Measurements from ENCODE around the gene KLRC3. TPM values are rescaled to one million over a fixed set of nuclear protein-coding genes. Genes with fewer than 3 reads are reported as not detected.
"Not testable (repeated sequence)": the region's sequence is repeated elsewhere in the genome, so short reads cannot be mapped to it uniquely, and the experiment has no call there.

Gene KLRC3
- total RNA-seq (not detected), polyA plus RNA-seq (not detected)

DNA sequence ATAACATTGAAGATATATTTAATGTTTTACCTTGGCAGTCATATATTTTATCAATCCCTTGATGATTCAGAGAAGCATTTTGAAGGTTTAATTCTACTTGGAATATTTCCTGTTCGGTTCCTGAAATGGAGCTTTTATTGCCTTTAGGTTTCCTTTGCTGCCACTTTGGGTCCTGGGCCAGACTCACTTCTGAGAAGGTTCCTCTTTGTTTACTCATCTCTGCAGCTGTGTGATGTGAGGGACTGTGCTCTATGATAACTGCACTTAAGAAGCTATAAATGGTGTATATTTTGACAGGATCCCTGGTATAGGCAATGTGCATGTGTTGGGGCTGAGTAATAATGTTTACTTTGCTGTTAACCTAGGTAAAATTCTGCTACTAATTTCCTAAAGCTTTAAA, at the start of gene KLRC3:
TSS of gene KLRC3 (minus strand) at position 262 of the 400 bp plus-strand sequence. CDS start at position 217, 45 bp downstream.
- H3K4me3 ChIP-seq; H3K27ac ChIP-seq; intact Hi-C loops (cut with DNase I); FAIRE-seq; H3K4me1 ChIP-seq; H3K36me3 ChIP-seq; H3K9me3 ChIP-seq; ATAC-seq; H3K27me3 ChIP-seq; DNase-seq: not testable (repeated sequence)
- WGBS, 2 donors, result 45 to 71% methylated on average over 1 of the region's 1 CpG

DNA sequence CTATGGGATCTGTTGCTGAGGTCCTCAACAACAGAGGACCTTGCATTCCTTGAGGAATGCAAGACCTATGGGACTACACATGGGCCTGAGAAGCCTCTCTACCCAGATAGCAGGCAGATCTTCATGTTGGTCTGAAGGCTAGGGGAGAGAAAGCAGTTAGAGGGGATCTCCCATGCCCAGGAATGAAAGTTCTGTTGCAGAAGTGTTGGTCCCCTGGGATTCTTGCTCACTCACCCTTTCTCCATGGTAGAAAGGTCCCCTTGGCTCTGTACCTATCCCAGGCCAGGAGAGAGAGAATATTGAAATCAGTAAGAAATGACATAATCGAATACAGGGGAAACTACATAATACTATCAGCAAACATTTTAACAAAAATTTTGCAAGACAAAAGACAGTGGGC, 49.3 kb upstream of the KLRC3 start:
- WGBS, 2 donors, result 71 to 72% methylated on average over 1 of the region's 1 CpG

DNA sequence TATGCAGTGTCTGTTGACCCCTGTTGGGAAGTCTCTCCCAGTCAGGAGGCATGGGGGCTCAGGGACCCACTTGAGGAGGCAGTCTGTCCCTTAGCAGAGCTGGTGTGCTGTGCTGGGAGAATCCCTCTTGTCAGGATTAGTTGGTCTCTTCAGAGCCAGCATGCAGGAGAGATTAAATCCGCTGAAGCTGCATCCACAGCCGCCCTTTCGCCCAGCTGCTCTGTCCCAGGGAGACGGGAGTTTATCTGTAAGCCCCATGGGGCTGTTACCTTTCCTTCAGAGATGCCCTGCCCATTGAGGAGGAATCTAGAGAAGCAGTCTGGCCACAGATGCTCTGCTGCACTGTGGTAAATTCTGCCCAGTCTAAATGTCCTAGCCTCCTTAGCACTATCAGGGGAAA, 45.9 kb upstream of the KLRC3 start:
- DNase-seq, result no peak
- Histone ChIP-seq H3K27ac (no peak overlapping the region), H3K36me3 (no peaks in the 10 kb centered on the region), H3K4me3 (no peak overlapping the region), H3K4me1 (no peaks in the 10 kb centered on the region), H3K27me3 (no peaks in the 10 kb centered on the region), H3K9me3 (no peaks in the 10 kb centered on the region)
- no peak for FAIRE-seq
- TF ChIP-seq, protein P1, sequence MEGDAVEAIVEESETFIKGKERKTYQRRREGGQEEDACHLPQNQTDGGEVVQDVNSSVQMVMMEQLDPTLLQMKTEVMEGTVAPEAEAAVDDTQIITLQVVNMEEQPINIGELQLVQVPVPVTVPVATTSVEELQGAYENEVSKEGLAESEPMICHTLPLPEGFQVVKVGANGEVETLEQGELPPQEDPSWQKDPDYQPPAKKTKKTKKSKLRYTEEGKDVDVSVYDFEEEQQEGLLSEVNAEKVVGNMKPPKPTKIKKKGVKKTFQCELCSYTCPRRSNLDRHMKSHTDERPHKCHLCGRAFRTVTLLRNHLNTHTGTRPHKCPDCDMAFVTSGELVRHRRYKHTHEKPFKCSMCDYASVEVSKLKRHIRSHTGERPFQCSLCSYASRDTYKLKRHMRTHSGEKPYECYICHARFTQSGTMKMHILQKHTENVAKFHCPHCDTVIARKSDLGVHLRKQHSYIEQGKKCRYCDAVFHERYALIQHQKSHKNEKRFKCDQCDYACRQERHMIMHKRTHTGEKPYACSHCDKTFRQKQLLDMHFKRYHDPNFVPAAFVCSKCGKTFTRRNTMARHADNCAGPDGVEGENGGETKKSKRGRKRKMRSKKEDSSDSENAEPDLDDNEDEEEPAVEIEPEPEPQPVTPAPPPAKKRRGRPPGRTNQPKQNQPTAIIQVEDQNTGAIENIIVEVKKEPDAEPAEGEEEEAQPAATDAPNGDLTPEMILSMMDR (IDR thresholded peaks at IDR 0.05), result no peak
- no peak for ATAC-seq
- intact Hi-C loops (cut with DNase I), result no loop called here
- 64 to 65% methylated on average over 4 of the region's 4 CpGs for WGBS, 2 donors

More for the DNA sequence above, 49.3 kb upstream of the KLRC3 start:
- Histone ChIP-seq H3K36me3 (no peaks in the 10 kb centered on the region), H3K27ac (no peak overlapping the region), H3K27me3 (no peaks in the 10 kb centered on the region), H3K9me3 (no peaks in the 10 kb centered on the region), H3K4me3 (no peak overlapping the region), H3K4me1 (no peaks in the 10 kb centered on the region)
- TF ChIP-seq, protein P1 (IDR thresholded peaks at IDR 0.05), result no peak
- no peak for FAIRE-seq
- no peak for DNase-seq
- intact Hi-C loops (cut with DNase I), result no loop called here
- ATAC-seq, result no peak

DNA sequence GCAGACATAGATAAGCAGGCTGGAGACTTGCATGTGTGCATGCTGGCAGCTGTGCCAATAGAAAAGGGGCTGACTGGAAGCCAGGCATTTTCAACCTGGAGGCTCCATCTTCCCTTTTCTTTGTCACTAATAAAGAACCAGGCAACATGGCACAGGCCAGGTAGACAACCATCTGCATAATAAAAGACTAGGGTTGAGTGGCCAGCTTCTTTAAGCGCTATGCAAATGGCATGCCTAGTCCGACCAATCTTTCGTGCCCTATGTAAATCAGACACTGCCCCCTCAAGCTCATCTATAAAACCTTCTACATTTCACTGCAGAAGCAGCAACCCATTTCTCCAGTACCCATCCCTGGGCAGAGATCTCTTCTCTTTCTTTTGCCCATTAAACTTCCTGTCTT, 37.4 kb upstream of the KLRC3 start:
- 81 to 93% methylated on average over 3 of the region's 3 CpGs for WGBS, 2 donors
- no peak for FAIRE-seq
- intact Hi-C loops (cut with DNase I), result no loop called here

DNA sequence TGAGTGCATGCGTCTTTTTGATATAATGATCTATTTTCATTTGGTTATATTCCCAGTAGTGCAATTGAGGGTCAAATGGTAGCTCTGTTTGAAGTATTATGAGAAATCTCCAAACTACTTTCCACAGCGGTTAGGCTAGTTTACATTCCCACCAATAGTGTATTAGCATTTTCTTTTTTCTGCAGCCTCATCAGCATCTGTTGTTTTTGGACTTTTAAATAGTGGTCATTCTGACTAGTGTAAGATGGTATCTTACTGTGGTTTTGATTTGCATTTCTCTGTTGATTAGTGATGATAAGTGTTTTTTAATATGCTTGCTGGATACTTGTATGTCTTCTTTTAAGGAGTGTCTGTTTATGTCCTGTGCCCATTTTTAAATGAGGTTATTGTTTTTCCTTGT, 36.5 kb upstream of the KLRC3 start:
- FAIRE-seq, result no peak
- Histone ChIP-seq H3K4me3 (no peak overlapping the region), H3K9me3 (no peaks in the 10 kb centered on the region), H3K36me3 (no peaks in the 10 kb centered on the region), H3K4me1 (no peaks in the 10 kb centered on the region), H3K27me3 (no peaks in the 10 kb centered on the region), H3K27ac (no peak overlapping the region)
- WGBS, 2 donors, result 74 to 84% methylated on average over 2 of the region's 2 CpGs
- DNase-seq, result no peak
- ATAC-seq, result no peak
- intact Hi-C loops (cut with DNase I), result no loop called here
- TF ChIP-seq, protein P1 (IDR thresholded peaks at IDR 0.05), result no peak

More for the DNA sequence above, 37.4 kb upstream of the KLRC3 start:
- Histone ChIP-seq H3K4me1 (no peaks in the 10 kb centered on the region), H3K36me3 (no peaks in the 10 kb centered on the region), H3K27me3 (no peaks in the 10 kb centered on the region), H3K4me3 (no peak overlapping the region), H3K9me3 (no peaks in the 10 kb centered on the region), H3K27ac (no peak overlapping the region)
- no peak for ATAC-seq
- no peak for DNase-seq
- TF ChIP-seq, protein P1 (IDR thresholded peaks at IDR 0.05), result no peak

Measured in pancreas (tissue), 10 donors.